BLaER1 treated with 17β-estradiol and CSF1 and Interleukin-3, amounts not matched to agents 10 nM and 100 nM (cell line): ENCODE results near the gene PIM3.

Source experiments
- H3K27ac ChIP-seq, 11 experiments: shearing (Covaris generic); formaldehyde crosslinking; 2 replicates each; pipeline ENCODE4 v1.8.1; 2022
- H3K27me3 ChIP-seq, 11 experiments: shearing (Covaris generic); formaldehyde crosslinking; 2 replicates each; pipeline ENCODE4 v1.8.1; 2022
- H3K36me3 ChIP-seq, 11 experiments: shearing (Covaris generic); formaldehyde crosslinking; 2 replicates each; pipeline ENCODE4 v1.8.1; 2022
- H3K4me1 ChIP-seq, 10 experiments: shearing (Covaris generic); formaldehyde crosslinking; 2 replicates each; pipeline ENCODE4 v1.8.1; 2022
- H3K4me2 ChIP-seq, 11 experiments: shearing (Covaris generic); formaldehyde crosslinking; 2 replicates each; pipeline ENCODE4 v1.8.1; 2022
- H3K4me3 ChIP-seq, 10 experiments: shearing (Covaris generic); formaldehyde crosslinking; 2 replicates each; pipeline ENCODE4 v1.8.1; 2022
- H3K9ac ChIP-seq, 11 experiments: shearing (Covaris generic); formaldehyde crosslinking; 2 replicates each; pipeline ENCODE4 v1.8.1; 2022
- H3K9me3 ChIP-seq, 11 experiments: shearing (Covaris generic); formaldehyde crosslinking; replicated peaks in 1 of 11; 2 replicates each; pipeline ENCODE4 v1.8.1; 2022
- H4K20me1 ChIP-seq, 11 experiments: shearing (Covaris generic); formaldehyde crosslinking; 2 replicates each; pipeline ENCODE4 v1.8.1; 2022
- Cebpa-rat ChIP-seq, 11 experiments: shearing (Covaris generic); IDR thresholded peaks; 2 replicates each; pipeline ENCODE4 v1.8.1; 2022

The PIM3 gene

GRCh38 chr22:49959782-49960158 lies 802 bp upstream of the PIM3 start:
- TF ChIP-seq Cebpa-rat (IDR thresholded peaks at IDR 0.05) = no peak
- Histone ChIP-seq H3K36me3 (peaks cover 14 to 33% (median 28%) of the 10 kb centered on the region in 11 experiments), H4K20me1 (peaks cover 36 to 50% (median 39%) of the 10 kb centered on the region in 11 experiments), H3K27ac (peak overlapping the region; percentile 88 to 98 (median 97)), H3K4me1 (peaks cover 49 to 79% (median 64%) of the 10 kb centered on the region in 10 experiments), H3K9ac (peak overlapping the region; percentile 81 to 95 (median 94)), H3K4me3 (peak overlapping the region; percentile 78 to 98 (median 90)), H3K27me3 (no peaks in the 10 kb centered on the region), H3K4me2 (peak overlapping the region; percentile 97 to 100 (median 98)), H3K9me3 (no peaks in the 10 kb centered on the region)

- Histone ChIP-seq H4K20me1 (peaks cover 47 to 57% (median 53%) of the 10 kb centered on the region in 11 experiments), H3K9ac (peak overlapping the region; percentile 81 to 95 (median 94)), H3K36me3 (peaks cover 14 to 41% (median 32%) of the 10 kb centered on the region in 11 experiments), H3K9me3 (no peaks in the 10 kb centered on the region), H3K4me3 (peak overlapping the region; percentile 78 to 98 (median 90)), H3K4me2 (peak overlapping the region; percentile 79 to 100 (median 97)), H3K27me3 (no peaks in the 10 kb centered on the region), H3K27ac (peak overlapping the region; percentile 88 to 98 (median 97)), H3K4me1 (peaks cover 49 to 79% (median 64%) of the 10 kb centered on the region in 10 experiments)
- no peak for TF ChIP-seq Cebpa-rat (IDR thresholded peaks at IDR 0.05)
Measured at GRCh38 chr22:49961005-49961600, 531 bp downstream of the PIM3 start.

DNA sequence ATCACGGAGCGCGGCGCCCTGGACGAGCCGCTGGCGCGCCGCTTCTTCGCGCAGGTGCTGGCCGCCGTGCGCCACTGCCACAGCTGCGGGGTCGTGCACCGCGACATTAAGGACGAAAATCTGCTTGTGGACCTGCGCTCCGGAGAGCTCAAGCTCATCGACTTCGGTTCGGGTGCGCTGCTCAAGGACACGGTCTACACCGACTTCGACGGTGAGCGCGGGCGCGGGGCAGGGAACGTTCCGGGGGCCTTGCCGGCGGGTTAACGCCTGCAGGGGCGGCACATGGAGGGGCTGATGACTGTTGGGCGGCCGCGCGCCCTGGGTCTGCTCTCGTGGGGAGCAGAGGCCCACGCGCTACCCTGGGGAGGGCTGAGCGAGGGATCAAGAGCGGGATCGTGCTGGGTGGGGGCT lies 1.0 kb downstream of the PIM3 start:
- Histone ChIP-seq H4K20me1 (peaks cover 47 to 60% (median 58%) of the 10 kb centered on the region in 11 experiments), H3K27me3 (no peaks in the 10 kb centered on the region), H3K4me3 (peak overlapping the region; percentile 78 to 98 (median 90)), H3K36me3 (peaks cover 14 to 41% (median 32%) of the 10 kb centered on the region in 11 experiments), H3K9ac (peak overlapping the region; percentile 81 to 95 (median 94)), H3K4me1 (peaks cover 53 to 79% (median 66%) of the 10 kb centered on the region in 10 experiments), H3K9me3 (no peaks in the 10 kb centered on the region), H3K4me2 (peak overlapping the region; percentile 79 to 100 (median 97)), H3K27ac (peak overlapping the region; percentile 88 to 98 (median 97))
- no peak for TF ChIP-seq Cebpa-rat (IDR thresholded peaks at IDR 0.05)

- H3K4me2 ChIP-seq = peak overlapping the region; percentile 97 to 100 (median 98)
- peaks cover 14 to 41% (median 32%) of the 10 kb centered on the region in 11 experiments for H3K36me3 ChIP-seq
- H3K4me3 ChIP-seq = peak overlapping the region; percentile 78 to 98 (median 90)
- H3K4me1 ChIP-seq = peaks cover 59 to 79% (median 69%) of the 10 kb centered on the region in 10 experiments
- no peaks in the 10 kb centered on the region for H3K9me3 ChIP-seq
- H3K27me3 ChIP-seq = no peaks in the 10 kb centered on the region
- H3K27ac ChIP-seq = peak overlapping the region; percentile 88 to 98 (median 97)
- TF ChIP-seq Cebpa-rat (IDR thresholded peaks at IDR 0.05) = no peak
- H3K9ac ChIP-seq = peak overlapping the region; percentile 81 to 95 (median 94)
- peaks cover 47 to 65% (median 62%) of the 10 kb centered on the region in 11 experiments for H4K20me1 ChIP-seq
Measured at GRCh38 chr22:49962012-49962750, 1.6 kb downstream of the PIM3 start.

- peak overlapping the region; percentile 50 to 95 (median 90); a peak in 21 of 22 replicates for H3K9ac ChIP-seq
- H4K20me1 ChIP-seq = peaks cover 47 to 74% (median 64%) of the 10 kb centered on the region in 11 experiments
- H3K27ac ChIP-seq = peak overlapping the region; percentile 14 to 97 (median 62); a peak in 18 of 22 replicates
- H3K4me2 ChIP-seq = peak overlapping the region; percentile 96 to 100 (median 98)
- no peaks in the 10 kb centered on the region for H3K9me3 ChIP-seq
- no peak for TF ChIP-seq Cebpa-rat (IDR thresholded peaks at IDR 0.05)
- H3K27me3 ChIP-seq = no peaks in the 10 kb centered on the region
- peak overlapping the region; percentile 78 to 98 (median 90) for H3K4me3 ChIP-seq
- H3K36me3 ChIP-seq = peaks cover 14 to 41% (median 32%) of the 10 kb centered on the region in 11 experiments
- H3K4me1 ChIP-seq = peaks cover 67 to 85% (median 77%) of the 10 kb centered on the region in 10 experiments
Measured at GRCh38 chr22:49962751-49963646, 2.4 kb downstream of the PIM3 start.

DNA sequence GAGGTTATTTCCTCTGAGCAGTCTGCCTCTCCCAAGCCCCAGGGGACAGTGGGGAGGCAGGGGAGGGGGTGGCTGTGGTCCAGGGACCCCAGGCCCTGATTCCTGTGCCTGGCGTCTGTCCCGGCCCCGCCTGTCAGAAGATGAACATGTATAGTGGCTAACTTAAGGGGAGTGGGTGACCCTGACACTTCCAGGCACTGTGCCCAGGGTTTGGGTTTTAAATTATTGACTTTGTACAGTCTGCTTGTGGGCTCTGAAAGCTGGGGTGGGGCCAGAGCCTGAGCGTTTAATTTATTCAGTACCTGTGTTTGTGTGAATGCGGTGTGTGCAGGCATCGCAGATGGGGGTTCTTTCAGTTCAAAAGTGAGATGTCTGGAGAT lies 3.1 kb downstream of the PIM3 start:
- peaks cover 47 to 80% (median 64%) of the 10 kb centered on the region in 11 experiments for H4K20me1 ChIP-seq
- peak overlapping the region; percentile 96 to 100 (median 98) for H3K4me2 ChIP-seq

GRCh38 chr22:49964136-49965090 lies 3.8 kb downstream of the PIM3 start:
- H3K9ac ChIP-seq = peak overlapping the region; percentile 50 to 95 (median 90); a peak in 20 of 22 replicates
- H3K4me3 ChIP-seq = peak overlapping the region in 8 of 10 experiments; percentile 84 to 98 (median 92); a peak in 12 of 20 replicates
- H3K9me3 ChIP-seq = no peaks in the 10 kb centered on the region
- peaks cover 67 to 76% (median 72%) of the 10 kb centered on the region in 10 experiments for H3K4me1 ChIP-seq
- peaks cover 14 to 41% (median 32%) of the 10 kb centered on the region in 11 experiments for H3K36me3 ChIP-seq
- H4K20me1 ChIP-seq = peaks cover 47 to 88% (median 66%) of the 10 kb centered on the region in 11 experiments
- peak overlapping the region in 7 of 11 experiments; percentile 30 to 97 (median 83); a peak in 7 of 22 replicates for H3K27ac ChIP-seq
- H3K4me2 ChIP-seq = peak overlapping the region; percentile 96 to 100 (median 98)
- no peaks in the 10 kb centered on the region for H3K27me3 ChIP-seq
- TF ChIP-seq Cebpa-rat (IDR thresholded peaks at IDR 0.05) = no peak

More for the DNA sequence above, 3.1 kb downstream of the PIM3 start:
- Histone ChIP-seq H3K4me1 (peaks cover 72 to 82% (median 77%) of the 10 kb centered on the region in 10 experiments), H3K4me3 (peak overlapping the region; percentile 78 to 98 (median 90)), H3K27me3 (no peaks in the 10 kb centered on the region), H3K36me3 (peaks cover 14 to 41% (median 32%) of the 10 kb centered on the region in 11 experiments), H3K9me3 (no peaks in the 10 kb centered on the region), H3K9ac (peak overlapping the region; percentile 50 to 95 (median 90); a peak in 20 of 22 replicates), H3K27ac (peak overlapping the region in 8 of 11 experiments; percentile 30 to 97 (median 68); a peak in 9 of 22 replicates)
- TF ChIP-seq Cebpa-rat (IDR thresholded peaks at IDR 0.05) = no peak
